ENCODE measurements around the gene CHPF2.
A peak's percentile ranks its signal among the peaks of the same experiment; 100 is the strongest.

Gene CHPF2

GRCh38 chr7:151204383-151205032, 27.8 kb upstream of the CHPF2 start:
- no peak for DNase-seq (ENCODE audit: low read depth in 2 of 2)

GRCh38 chr7:151205730-151206129, 26.6 kb upstream of the CHPF2 start:
- DNase-seq (ENCODE audit: low read depth in 2 of 2), result no peak

GRCh38 chr7:151206914-151207313, 25.4 kb upstream of the CHPF2 start:
- no peak for DNase-seq (ENCODE audit: low read depth in 2 of 2)

- DNase-seq (ENCODE audit: low read depth in 2 of 2), result no peak
These were observed 25.0 kb upstream of the CHPF2 start for GRCh38 chr7:151207315-151207714.

GRCh38 chr7:151207804-151208203, 24.5 kb upstream of the CHPF2 start:
- no peak for DNase-seq (ENCODE audit: low read depth in 2 of 2)

- no peak for DNase-seq (ENCODE audit: low read depth in 2 of 2)
These were observed 23.9 kb upstream of the CHPF2 start for GRCh38 chr7:151208253-151208862.

GRCh38 chr7:151209588-151209987, 22.7 kb upstream of the CHPF2 start:
- no peak for DNase-seq (ENCODE audit: low read depth in 2 of 2)

GRCh38 chr7:151210087-151210854, 22.0 kb upstream of the CHPF2 start, which contains the start of gene H2BK1:
H2BK1 (minus strand) TSS chr7:151210488; CDS start chr7:151210318, 170 bp downstream.
- no peak for DNase-seq (ENCODE audit: low read depth in 2 of 2)

GRCh38 chr7:151211155-151211772, 21.0 kb upstream of the CHPF2 start:
- no peak for DNase-seq (ENCODE audit: low read depth in 2 of 2)

- no peak for DNase-seq (ENCODE audit: low read depth in 2 of 2)
These were observed 19.7 kb upstream of the CHPF2 start for GRCh38 chr7:151212626-151213025.

GRCh38 chr7:151213826-151214225, 18.5 kb upstream of the CHPF2 start:
- DNase-seq (ENCODE audit: low read depth in 2 of 2), result no peak

- no peak for DNase-seq (ENCODE audit: low read depth in 2 of 2)
These were observed 16.9 kb upstream of the CHPF2 start for GRCh38 chr7:151215396-151215795.

GRCh38 chr7:151218170-151218569, 14.1 kb upstream of the CHPF2 start:
- DNase-seq (ENCODE audit: low read depth in 2 of 2), result no peak

- DNase-seq (ENCODE audit: low read depth in 2 of 2), result no peak
These were observed 8.6 kb upstream of the CHPF2 start for GRCh38 chr7:151223728-151224127.

GRCh38 chr7:151225948-151226510, 6.3 kb upstream of the CHPF2 start:
- no peak for DNase-seq (ENCODE audit: low read depth in 2 of 2)

GRCh38 chr7:151226560-151226874, 5.8 kb upstream of the CHPF2 start:
- DNase-seq (ENCODE audit: low read depth in 2 of 2), result no peak

- peak; percentile 97 to 98 for DNase-seq (ENCODE audit: low read depth in 2 of 2)
These were observed 5.2 kb upstream of the CHPF2 start, which contains the start of gene ABCF2 for GRCh38 chr7:151226875-151227782. ABCF2 (minus strand) TSS chr7:151227205; CDS start chr7:151226458, 747 bp downstream.

- DNase-seq (ENCODE audit: low read depth in 2 of 2), result no peak
These were observed 4.0 kb upstream of the CHPF2 start for GRCh38 chr7:151228024-151228866.

GRCh38 chr7:151229249-151229648, 3.0 kb upstream of the CHPF2 start:
- no peak for DNase-seq (ENCODE audit: low read depth in 2 of 2)

GRCh38 chr7:151231080-151231479, 1.2 kb upstream of the CHPF2 start:
- DNase-seq (ENCODE audit: low read depth in 2 of 2), result no peak
